ENCODE data around the gene JAK1.

- TF ChIP-seq REST (IDR thresholded peaks at IDR 0.05; ENCODE audit: insufficient read depth in 1 of 2, low read depth in 2 of 2, low read length in 1 of 2) (no peak), CTCF (IDR thresholded peaks at IDR 0.05) (no peak), SIN3A (IDR thresholded peaks at IDR 0.05; ENCODE audit: borderline replicate concordance, insufficient read depth, low read depth, low read length) (no peak), TCF7L2 (IDR thresholded peaks at IDR 0.05; ENCODE audit: low read depth, low read length) (no peak), POLR2AphosphoS5 (IDR thresholded peaks at IDR 0.05; ENCODE audit: low read depth, low read length) (no peak)
Measured at GRCh38 chr1:64872067-64872466, 94.3 kb downstream of the JAK1 start.

Measured in Panc1 (cell line).